ENCODE data around the gene SH3GL1. TPM values are rescaled to one million over a fixed set of nuclear protein-coding genes. Genes with fewer than 3 reads are reported as not detected.
A peak's percentile ranks its signal among the peaks of the same experiment; 100 is the strongest.

SH3GL1 gene
- total RNA-seq, 4 donors from 2014 or later = 48.2 to 67.7 (median 53.0) TPM

DNA sequence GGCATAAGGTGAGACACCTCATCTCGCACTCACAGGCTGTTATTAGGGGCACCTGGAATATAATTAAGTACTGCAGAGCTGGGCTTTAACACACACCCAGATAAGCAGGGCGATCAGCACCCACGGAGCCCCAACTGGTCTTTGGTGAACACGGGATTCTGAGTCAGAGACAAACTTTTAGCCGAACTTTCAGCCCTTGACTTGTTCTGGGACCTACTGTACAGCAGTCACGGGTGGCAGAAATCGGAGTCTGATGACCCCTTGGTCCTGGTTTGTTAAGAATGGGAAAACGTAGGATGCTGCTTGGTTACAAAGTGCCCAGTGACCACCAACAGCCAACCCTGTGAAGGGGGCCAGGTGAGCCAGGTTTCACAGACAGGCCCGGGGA is 9.0 kb downstream of the SH3GL1 start:
- Histone ChIP-seq H3K4me1 (peaks cover 10 to 97% (median 69%) of the 10 kb centered on the region in 3 donors), H3K9me3 (no peaks in the 10 kb centered on the region), H3K27ac (peak overlapping the region; percentile 19 to 92 (median 86)), H3K4me3 (peak overlapping the region in 1 of 2 donors; percentile 12), H3K27me3 (no peaks in the 10 kb centered on the region), H3K36me3 (peaks cover 0 to 14% of the 10 kb centered on the region in 2 donors)
- TF ChIP-seq POLR2A (IDR thresholded peaks at IDR 0.05) (no peak), POLR2AphosphoS5 (IDR thresholded peaks at IDR 0.05) (no peak), EP300 (IDR thresholded peaks at IDR 0.05) (no peak)
- TF ChIP-seq, protein P1, sequence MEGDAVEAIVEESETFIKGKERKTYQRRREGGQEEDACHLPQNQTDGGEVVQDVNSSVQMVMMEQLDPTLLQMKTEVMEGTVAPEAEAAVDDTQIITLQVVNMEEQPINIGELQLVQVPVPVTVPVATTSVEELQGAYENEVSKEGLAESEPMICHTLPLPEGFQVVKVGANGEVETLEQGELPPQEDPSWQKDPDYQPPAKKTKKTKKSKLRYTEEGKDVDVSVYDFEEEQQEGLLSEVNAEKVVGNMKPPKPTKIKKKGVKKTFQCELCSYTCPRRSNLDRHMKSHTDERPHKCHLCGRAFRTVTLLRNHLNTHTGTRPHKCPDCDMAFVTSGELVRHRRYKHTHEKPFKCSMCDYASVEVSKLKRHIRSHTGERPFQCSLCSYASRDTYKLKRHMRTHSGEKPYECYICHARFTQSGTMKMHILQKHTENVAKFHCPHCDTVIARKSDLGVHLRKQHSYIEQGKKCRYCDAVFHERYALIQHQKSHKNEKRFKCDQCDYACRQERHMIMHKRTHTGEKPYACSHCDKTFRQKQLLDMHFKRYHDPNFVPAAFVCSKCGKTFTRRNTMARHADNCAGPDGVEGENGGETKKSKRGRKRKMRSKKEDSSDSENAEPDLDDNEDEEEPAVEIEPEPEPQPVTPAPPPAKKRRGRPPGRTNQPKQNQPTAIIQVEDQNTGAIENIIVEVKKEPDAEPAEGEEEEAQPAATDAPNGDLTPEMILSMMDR (IDR thresholded peaks at IDR 0.05) = no peak
- no peak for ATAC-seq
- WGBS, 2 donors (ENCODE audit: low coverage in 1 of 2) = 30% methylated on average over 3 of the region's 9 CpGs; no CpG with 5 or more reads in 1 of the 2 donors

DNA sequence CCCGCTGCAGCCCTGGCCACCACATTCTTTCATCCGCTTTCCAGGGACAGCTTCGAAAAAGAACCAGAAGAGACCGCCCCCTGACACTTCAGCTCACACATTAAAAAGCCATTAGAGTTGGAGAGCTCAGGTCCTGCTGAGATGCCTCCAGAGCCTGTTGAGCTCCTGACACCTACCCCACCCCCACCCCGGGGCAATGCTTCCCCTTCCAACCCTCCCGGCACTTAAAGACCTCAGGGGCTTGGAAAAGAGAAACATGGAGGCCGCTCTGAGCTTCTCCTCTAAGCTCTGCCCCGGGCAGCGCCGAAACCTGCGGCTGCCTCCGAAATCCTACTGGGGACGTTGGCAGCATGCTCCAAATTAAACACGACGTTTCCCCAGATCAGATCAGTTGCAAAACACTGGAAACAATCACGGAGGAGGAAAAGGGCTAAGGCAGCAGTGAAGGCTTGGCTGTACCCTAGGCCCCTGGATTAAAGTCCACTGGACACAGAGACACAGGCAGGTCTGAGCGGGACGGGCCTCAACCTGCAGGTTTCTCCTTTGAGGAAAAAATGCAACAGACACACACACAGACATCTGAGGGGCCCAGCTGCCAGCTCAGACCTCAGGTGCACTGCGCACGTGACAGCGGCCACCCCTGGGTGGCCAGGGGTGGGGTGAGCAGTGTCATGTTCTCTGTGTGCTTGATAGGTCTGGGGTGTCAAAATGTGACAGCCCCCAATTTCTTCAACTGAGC is 9.6 kb downstream of the SH3GL1 start:
- peak; percentile 16 for ATAC-seq
- Histone ChIP-seq H3K27ac (peak overlapping the region; percentile 19 to 92 (median 86)), H3K36me3 (peaks cover 0 to 10% of the 10 kb centered on the region in 2 donors), H3K27me3 (no peaks in the 10 kb centered on the region), H3K9me3 (no peaks in the 10 kb centered on the region), H3K4me3 (peak overlapping the region in 1 of 2 donors; percentile 33), H3K4me1 (peaks cover 10 to 97% (median 69%) of the 10 kb centered on the region in 3 donors)
- WGBS, 2 donors (ENCODE audit: low coverage in 1 of 2) = 0% methylated on average over 4 to 7 of the region's 21 CpGs
- TF ChIP-seq POLR2A (IDR thresholded peaks at IDR 0.05) (no peak), POLR2AphosphoS5 (IDR thresholded peaks at IDR 0.05) (no peak)
- TF ChIP-seq, protein P1 (IDR thresholded peaks at IDR 0.05) = no peak

DNA sequence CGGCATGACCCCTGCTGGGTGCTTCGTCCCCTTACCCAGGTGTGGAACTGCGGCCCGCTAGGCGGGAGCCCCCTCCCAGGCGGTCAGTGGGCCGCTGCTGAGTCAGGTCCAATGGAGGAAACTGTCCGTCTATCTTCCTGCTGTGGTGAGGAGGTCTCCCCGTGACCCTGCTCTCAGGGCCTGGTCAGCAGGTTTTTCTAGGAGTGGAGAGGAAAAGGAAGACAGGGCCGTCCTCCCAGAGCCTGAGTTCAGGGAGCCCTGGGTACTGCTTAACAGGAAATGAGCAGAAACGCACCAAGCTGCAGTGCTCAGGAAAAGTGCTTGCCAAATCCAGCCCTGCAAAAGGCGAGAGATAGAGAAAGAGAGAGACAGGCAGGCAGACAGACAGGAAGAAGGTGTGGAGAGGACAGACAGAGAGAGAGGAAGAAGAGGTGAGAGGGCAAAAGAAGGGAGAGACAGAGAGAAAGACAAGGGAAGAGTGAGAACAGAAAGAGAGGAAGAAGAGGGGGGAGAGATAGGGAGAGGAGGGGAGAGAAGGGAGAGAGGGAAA is 10.3 kb downstream of the SH3GL1 start:
- TF ChIP-seq POLR2AphosphoS5 (IDR thresholded peaks at IDR 0.05) (no peak), POLR2A (IDR thresholded peaks at IDR 0.05) (no peak), EP300 (IDR thresholded peaks at IDR 0.05) (no peak)
- TF ChIP-seq, protein P1 (IDR thresholded peaks at IDR 0.05) = peak in 1 of 4 experiments; percentile 0
- no peaks in the 10 kb centered on the region for H3K9me3 ChIP-seq
- H3K27me3 ChIP-seq = no peaks in the 10 kb centered on the region
- H3K36me3 ChIP-seq = peaks cover 0 to 5% of the 10 kb centered on the region in 2 donors
- H3K4me3 ChIP-seq = peak overlapping the region in 1 of 2 donors; percentile 33
- peak; percentile 50 for ATAC-seq
- H3K27ac ChIP-seq = peak overlapping the region; percentile 19 to 92 (median 86)
- H3K4me1 ChIP-seq = peaks cover 10 to 97% (median 68%) of the 10 kb centered on the region in 3 donors
- 0 to 6% methylated on average over 2 of the region's 12 CpGs for WGBS, 2 donors (ENCODE audit: low coverage in 1 of 2)

DNA sequence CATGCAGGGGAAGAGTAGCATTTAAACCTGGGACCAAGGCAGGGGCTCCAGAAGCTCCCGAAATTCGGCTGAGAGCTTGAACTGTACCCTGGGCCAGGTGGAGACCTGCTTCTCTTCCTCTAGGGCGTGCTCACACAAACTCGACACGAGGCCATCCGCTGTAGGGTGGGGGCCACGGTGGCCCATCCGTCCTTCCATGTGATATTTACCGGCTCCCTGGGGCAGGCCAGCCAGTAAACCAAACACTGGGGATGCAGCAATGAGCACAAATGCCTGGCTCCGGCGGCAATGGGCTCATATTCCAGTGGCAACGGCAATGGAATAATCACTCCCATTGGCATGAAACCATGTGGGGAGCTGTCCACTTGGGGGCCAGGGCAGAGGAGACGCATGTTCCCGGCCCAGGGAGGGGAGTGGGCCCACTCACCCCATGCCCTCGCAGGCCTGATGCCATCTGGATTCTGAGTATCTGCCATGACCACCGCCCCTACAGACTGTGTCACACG is 10.8 kb downstream of the SH3GL1 start:
- ATAC-seq = no peak
- Histone ChIP-seq H3K27ac (peak overlapping the region; percentile 19 to 92 (median 86)), H3K36me3 (peaks cover 0 to 8% of the 10 kb centered on the region in 2 donors), H3K9me3 (no peaks in the 10 kb centered on the region), H3K4me1 (peaks cover 10 to 94% (median 62%) of the 10 kb centered on the region in 3 donors), H3K4me3 (peak overlapping the region in 1 of 2 donors; percentile 33), H3K27me3 (no peaks in the 10 kb centered on the region)
- WGBS, 2 donors (ENCODE audit: low coverage in 1 of 2) = 16 to 35% methylated on average over 3 to 11 of the region's 17 CpGs
- no peak for TF ChIP-seq EP300 (IDR thresholded peaks at IDR 0.05)
- TF ChIP-seq, protein P1 (IDR thresholded peaks at IDR 0.05) = peak in 1 of 4 experiments; percentile 11

Measured in gastroesophageal sphincter (tissue), 4 donors.